ENCODE data around the gene SLC7A4. TPM values are rescaled to one million over a fixed set of nuclear protein-coding genes. Genes with fewer than 3 reads are reported as not detected.
A peak's percentile ranks its signal among the peaks of the same experiment; 100 is the strongest.

SLC7A4 gene
- total RNA-seq, 1 experiment from 2014 or later: not detected

GRCh38 chr22:21047035-21047661 lies 14.8 kb upstream of the SLC7A4 start:
- Histone ChIP-seq H3K9me3 (ENCODE audit: low read depth, low read length, poor library complexity, severe bottlenecking) (no peaks in the 10 kb centered on the region), H3K27me3 (replicated peaks; ENCODE audit: insufficient read depth, low read depth, low read length, poor library complexity) (no peaks in the 10 kb centered on the region), H3K4me1 (ENCODE audit: insufficient read depth, low read length, poor library complexity, severe bottlenecking) (peaks cover 10% of the 10 kb centered on the region), H3K27ac (ENCODE audit: low read depth, low read length, poor library complexity, severe bottlenecking) (no peak overlapping the region), H3K4me3 (ENCODE audit: low read depth, low read length, poor library complexity, severe bottlenecking) (no peak overlapping the region), H3K36me3 (ENCODE audit: insufficient read depth, low read length, poor library complexity, severe bottlenecking) (no peaks in the 10 kb centered on the region)
- intact Hi-C loops (cut with micrococcal nuclease; ENCODE audit: unreplicated experiment): no loop called here
- ChIA-PET POLR2A (ENCODE audit: low non-redundant PET) (no interaction called here), CTCF (no interaction called here)
- BruUV-seq (replicated peaks): no TSS peak
- no peak for TF ChIP-seq CTCF (conservative IDR thresholded peaks at IDR 0.05; ENCODE audit: low read depth, low read length)
- TF ChIP-seq EZH2 (IDR thresholded peaks at IDR 0.05; ENCODE audit: borderline replicate concordance, low read depth, low read length, poor library complexity, severe bottlenecking): no peak
- DNase-seq (ENCODE audit: low spot score): no peak

GRCh38 chr22:21045585-21046294 lies 13.4 kb upstream of the SLC7A4 start, which contains the start of gene LRRC74B:
LRRC74B (plus strand) TSS chr22:21045946; CDS start chr22:21045987, 41 bp downstream.
- H3K4me1 ChIP-seq (ENCODE audit: insufficient read depth, low read length, poor library complexity, severe bottlenecking): peaks cover 10% of the 10 kb centered on the region
- ChIA-PET CTCF (no interaction called here), POLR2A (ENCODE audit: low non-redundant PET) (no interaction called here)
- H3K27ac ChIP-seq (ENCODE audit: low read depth, low read length, poor library complexity, severe bottlenecking): no peak within 1 kb of the TSS
- TF ChIP-seq EZH2 (IDR thresholded peaks at IDR 0.05; ENCODE audit: borderline replicate concordance, low read depth, low read length, poor library complexity, severe bottlenecking) (no peak), CTCF (conservative IDR thresholded peaks at IDR 0.05; ENCODE audit: low read depth, low read length) (no peak)
- BruUV-seq (replicated peaks): no TSS peak
- H3K4me3 ChIP-seq (ENCODE audit: low read depth, low read length, poor library complexity, severe bottlenecking): peak within 1 kb of the TSS; percentile 33
- peak; percentile 93 for DNase-seq (ENCODE audit: low spot score)
- no peaks in the 10 kb centered on the region for H3K9me3 ChIP-seq (ENCODE audit: low read depth, low read length, poor library complexity, severe bottlenecking)
- no peaks in the 10 kb centered on the region for H3K36me3 ChIP-seq (ENCODE audit: insufficient read depth, low read length, poor library complexity, severe bottlenecking)
- H3K27me3 ChIP-seq (replicated peaks; ENCODE audit: insufficient read depth, low read depth, low read length, poor library complexity): no peaks in the 10 kb centered on the region
- intact Hi-C loops (cut with micrococcal nuclease; ENCODE audit: unreplicated experiment): no loop called here

GRCh38 chr22:21044931-21045584 lies 12.7 kb upstream of the SLC7A4 start:
- Histone ChIP-seq H3K27me3 (replicated peaks; ENCODE audit: insufficient read depth, low read depth, low read length, poor library complexity) (no peaks in the 10 kb centered on the region), H3K4me1 (ENCODE audit: insufficient read depth, low read length, poor library complexity, severe bottlenecking) (peaks cover 10% of the 10 kb centered on the region), H3K36me3 (ENCODE audit: insufficient read depth, low read length, poor library complexity, severe bottlenecking) (no peaks in the 10 kb centered on the region), H3K9me3 (ENCODE audit: low read depth, low read length, poor library complexity, severe bottlenecking) (no peaks in the 10 kb centered on the region), H3K4me3 (ENCODE audit: low read depth, low read length, poor library complexity, severe bottlenecking) (peak overlapping the region; percentile 33), H3K27ac (ENCODE audit: low read depth, low read length, poor library complexity, severe bottlenecking) (no peak overlapping the region)
- DNase-seq (ENCODE audit: low spot score): peak; percentile 40
- no peak for TF ChIP-seq EZH2 (IDR thresholded peaks at IDR 0.05; ENCODE audit: borderline replicate concordance, low read depth, low read length, poor library complexity, severe bottlenecking)
- TF ChIP-seq CTCF (conservative IDR thresholded peaks at IDR 0.05; ENCODE audit: low read depth, low read length): no peak
- intact Hi-C loops (cut with micrococcal nuclease; ENCODE audit: unreplicated experiment): no loop called here
- POLR2A ChIA-PET (ENCODE audit: low non-redundant PET): interaction anchor here (0.6 kb wide), 1 partner anchor 8 kb away, joined by 4 read pairs; no protein-coding TSS in a partner anchor
- CTCF ChIA-PET: no interaction called here
- no TSS peak for BruUV-seq (replicated peaks)

All from A673 (cell line).